ENCODE results near the gene TMEM184A.
"Not testable (repeated sequence)": the region's sequence is repeated elsewhere in the genome, so short reads cannot be mapped to it uniquely, and the experiment has no call there.

TMEM184A gene

DNA sequence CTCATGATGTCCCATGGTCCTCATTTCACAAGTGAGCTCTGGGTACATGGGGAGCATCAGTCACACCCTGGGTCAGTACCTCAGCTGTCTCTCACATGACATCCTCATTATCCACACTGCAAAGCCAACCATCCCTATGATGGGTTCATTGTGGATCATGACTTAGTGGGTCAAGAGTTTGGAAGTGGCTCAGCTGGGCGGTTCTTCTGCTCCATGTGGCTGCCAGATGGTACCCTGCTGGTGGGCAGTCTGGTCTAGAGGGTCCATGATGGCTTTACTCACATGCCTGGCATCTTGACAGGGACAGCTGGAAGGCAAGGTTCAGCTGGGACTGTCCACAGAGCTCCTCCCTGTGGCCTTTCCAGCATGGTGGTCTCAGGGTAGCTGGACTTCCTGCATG, 33.0 kb upstream of the TMEM184A start:
- no peak for DNase-seq

DNA sequence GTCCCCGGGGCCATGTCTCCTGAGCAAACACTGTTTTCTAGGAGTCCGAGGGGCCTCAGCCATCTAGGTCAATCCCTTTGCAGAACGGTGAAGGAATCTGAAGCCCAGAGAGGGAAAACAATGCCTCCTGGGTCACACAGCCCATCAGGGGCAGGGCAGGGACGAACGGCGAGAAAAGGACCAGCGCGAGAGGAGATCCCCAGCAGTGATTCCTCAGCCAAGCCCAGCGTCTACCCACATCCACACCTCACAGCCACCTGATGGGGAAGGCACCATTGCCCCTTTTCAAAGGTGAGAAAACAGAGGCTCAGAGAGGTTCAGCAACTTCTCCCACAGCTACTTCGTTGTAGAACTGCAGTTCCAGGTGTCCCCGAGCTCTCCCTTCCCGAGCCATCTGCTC, 31.7 kb upstream of the TMEM184A start:
- DNase-seq = no peak

DNA sequence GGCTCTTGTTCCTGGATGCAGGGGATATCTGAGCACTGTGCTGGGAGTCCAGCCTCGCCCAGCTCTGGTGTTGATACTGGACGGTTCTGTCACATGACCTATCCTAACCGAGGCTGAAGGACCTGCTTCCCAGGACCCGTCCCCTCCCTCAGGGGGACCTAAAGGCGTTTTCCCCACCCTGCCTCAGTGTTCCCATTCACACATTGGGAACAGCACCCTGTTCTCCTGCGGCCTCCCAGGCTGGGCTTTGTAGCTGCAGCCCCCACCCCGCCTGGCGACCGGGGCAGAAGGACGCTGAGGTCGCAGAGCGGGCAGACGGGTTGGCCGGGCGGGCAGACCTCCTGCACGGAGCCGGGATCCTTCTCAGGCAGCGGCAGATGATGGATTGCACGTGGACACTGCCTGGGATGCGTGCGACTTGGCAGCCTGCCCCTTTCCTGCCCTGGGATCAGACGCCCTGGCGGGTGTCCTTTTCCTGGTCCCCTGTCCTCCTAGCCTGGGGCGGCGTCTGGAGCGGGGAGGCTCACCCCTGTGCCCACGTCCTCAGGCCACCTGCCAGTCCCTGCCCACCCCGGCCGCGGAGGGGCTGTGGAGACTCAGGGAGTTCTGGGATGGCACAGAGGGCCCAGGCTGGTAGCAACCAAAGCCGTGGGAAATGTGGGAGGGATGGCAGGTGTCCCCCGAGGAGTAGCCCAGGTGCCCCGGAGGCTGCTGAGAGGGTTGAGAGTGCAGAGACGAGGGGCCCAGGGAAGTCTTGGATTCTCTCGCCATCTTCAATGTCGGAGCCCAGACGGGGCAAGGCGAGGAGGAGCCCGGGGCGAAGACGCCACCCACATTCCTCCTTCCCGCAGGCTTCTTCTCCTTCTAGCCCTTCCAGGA, 31.1 kb upstream of the TMEM184A start:
- DNase-seq = no peak

DNA sequence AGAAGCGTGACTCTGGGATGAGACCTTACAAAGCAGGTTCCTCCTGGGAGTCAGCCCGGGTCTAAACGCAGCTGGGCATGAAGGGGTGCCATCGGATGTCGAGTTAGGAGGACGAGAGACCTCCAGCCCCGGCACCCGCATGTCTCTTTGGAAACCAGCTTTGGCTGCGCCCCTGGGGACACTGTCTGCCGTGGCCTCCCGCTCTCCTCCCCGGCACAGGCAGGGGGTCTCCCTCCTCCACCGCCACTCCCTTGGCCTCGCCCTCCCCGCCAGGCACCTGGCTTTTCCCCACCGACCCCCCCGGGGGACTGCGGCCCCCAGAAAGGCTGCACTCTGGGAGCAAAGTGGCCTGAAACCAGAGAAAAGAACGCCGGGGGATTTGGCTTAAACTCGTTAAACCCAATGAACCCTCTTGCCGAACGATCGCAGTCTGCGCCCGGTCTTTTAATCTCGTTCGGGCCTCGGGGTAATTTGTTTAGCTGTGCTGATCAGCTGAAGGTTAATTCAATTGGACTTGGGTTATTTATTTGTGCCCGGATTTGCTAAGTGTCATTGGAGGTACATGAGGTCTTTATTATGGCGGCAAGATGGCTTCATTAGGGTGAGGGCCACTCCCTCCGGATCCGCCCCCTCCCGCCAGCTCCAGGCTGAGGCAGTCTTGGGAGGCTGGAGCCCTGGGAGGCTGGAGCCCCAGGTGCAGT, 30.3 kb upstream of the TMEM184A start:
- DNase-seq = no peak

DNA sequence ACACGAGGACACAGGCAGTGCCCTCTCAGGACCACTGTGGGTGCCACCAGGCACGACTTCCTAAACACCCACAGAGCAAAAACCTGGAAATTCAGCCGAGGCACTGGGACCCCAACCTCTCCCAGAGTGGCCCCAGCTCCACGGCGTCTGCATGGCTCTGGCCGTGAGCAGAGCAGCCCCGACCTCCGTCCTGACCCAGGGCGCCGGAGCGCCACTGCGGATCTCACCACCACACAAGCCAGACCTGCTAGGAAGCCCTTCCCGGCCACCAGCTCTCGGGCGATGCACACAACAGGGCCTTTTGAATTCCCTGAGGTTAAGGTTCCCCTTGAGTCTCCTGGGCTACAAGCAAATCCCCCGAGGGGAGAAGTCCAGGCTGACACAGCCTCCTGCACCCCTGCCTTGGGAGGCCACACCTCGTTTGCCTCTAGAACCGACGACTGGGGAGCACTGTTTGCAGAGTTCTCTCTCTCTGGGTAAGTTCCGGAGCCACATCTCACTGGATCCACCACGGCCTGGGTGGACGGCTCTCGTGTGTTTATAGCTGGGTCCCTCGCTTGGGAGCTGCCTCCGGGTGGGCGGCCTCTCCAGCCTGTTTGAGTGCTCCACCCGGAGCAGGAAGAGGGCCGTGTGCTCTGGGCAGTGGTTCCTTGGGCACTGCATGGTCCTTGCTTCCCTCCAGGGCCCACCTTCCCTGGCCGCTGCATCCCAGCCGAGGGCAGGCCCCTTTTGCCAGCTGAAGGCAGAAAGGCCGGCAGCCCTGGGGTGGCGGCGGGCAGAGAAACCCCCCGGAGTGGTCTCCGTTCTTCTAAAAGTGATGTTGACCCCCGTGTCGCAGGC, 29.4 kb upstream of the TMEM184A start:
- no peak for DNase-seq

DNA sequence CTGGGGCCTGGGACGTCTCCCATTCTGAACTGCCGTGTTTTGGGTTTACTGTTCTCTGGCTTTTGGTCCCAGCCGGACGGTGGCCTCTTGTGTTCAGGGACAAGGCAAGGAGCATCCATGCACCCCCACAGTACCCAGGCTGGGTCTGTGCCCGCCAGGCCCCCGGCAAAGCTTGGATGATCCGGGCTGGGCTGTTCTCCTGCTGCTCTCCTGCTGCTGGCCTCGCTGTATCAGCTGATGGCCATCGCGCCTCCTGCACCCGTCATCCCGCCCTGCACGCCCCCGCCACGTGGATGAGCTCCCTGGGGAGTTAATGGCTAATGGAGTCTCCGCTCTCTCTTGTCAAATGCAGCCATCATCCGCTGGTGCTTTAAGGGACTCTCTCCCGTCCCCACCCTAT, 28.7 kb upstream of the TMEM184A start:
- DNase-seq = no peak

DNA sequence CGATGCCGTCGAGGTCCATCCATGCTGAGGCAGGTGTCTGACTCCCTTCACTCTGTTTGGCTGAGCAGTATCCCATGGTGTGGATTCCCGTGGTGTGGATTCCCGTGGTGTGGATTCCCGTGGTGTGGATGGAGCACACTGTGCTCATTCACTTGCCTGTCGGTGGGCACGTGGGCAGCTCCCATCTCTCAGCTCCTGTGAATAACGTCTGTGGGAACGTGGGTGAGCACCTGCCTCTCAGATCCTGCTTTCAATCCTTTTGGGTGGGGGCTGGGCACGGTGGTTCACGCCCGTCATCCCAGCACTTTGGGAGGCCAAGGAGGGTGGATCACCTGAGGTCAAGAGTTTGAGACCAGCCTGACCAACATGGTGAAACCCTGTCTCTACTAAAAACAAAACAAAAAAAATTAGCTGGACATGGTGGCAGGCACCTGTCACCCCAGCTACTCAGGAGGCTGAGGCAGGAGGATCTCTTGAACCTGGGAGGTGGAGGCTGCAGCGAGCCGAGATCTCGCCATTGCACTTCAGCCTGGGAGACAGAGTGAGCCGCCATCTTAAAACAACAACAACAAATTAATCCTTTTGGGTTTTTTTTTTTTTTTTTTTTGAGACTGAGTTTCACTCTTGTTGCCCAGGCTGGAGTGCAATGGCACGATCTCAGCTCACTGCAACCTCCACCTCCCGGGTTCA, 27.4 kb upstream of the TMEM184A start:
- not testable (repeated sequence) for DNase-seq

DNA sequence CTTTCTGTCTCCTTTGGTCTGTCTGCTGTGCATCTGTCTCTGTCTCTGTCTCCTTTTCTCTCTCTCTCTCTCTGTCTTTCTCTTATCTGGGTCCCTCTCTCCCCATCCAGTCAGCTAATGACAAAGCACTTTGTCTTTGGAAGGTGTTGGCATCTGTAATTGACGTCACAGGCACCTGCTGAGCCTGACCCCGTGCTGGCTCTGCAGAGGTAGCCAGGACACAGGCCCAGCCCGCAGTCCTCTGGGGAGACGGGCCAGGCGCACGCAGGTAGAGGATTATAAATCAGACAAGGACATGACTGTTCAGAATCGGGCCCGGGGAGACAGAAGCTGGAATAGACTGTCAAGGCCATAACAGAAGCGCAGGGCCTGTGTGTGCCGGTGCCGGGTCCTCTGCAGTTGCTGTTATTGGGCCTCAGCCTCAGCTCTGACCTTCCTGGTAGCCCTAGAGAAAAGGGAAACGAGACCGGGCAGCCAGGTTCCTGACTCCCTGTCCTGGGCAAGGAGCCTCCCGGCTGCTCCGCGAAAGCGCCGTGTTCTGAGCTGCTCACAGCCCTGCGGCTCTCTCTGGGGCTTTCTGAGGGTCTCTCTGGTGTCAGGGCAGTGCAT, 24.5 kb upstream of the TMEM184A start:
- DNase-seq = no peak

DNA sequence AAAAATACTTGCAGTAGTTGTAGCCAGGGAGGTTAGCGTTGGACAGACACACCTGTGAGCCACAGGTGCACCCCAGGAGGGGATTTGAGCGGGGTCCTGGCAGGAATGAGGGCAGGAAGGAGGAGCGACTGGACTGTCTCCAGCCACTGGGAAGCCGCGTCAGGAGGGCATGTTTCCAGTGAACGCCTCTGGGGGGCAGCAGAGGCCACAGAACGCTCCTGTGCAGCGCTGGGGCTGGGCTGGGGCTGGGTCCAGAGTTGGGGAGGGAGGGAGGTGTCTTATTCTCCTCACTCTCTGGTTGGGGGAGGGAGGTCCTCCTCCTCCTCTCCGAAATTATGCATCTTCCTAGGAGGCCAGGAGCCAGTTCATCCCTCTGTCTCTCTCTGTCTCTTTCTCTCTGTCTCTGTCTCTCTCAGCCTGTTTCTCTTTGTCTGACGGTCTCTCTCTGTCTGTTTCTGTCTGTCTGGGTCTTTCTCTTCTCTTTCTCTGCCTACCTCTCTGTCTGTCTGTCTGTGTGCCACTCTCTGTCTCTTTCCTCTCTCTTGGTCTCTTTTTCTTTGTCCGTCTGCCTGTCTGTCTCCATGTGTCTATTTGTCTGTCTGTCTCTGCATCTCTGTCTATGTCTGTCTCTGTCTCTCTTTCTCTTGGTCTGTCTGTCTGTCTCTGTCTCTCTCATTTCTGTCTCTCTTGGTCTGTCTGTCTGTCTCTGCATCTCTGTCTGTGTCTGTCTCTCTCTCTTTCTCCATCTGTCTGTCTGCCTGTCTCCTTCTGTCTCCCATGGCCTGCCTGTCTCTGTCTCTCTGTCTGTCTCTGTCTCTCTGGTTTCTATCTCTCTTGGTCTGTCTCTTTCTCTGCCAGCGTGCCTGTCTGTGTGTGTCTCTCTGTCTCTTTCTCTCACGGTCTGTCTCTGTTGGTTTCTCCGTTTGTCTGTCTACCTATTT, 23.7 kb upstream of the TMEM184A start:
- peak; percentile 44 to 68 for DNase-seq

DNA sequence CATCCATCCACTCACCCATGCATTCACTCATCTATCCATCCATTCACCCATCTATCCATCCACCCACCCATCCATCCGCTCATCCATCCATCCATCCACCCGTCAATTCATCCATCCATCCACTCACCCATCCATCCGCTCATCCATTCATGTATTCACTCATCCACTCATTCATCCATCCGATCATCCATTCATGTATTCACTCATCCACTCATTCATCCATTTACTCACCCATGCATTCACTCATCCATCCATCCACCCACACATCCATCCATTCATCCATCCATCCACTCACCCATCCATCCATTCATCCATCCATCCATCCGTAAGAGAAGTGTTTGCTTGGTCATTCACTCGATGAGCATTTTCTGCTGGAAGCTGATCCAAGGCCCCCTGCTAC, 22.5 kb upstream of the TMEM184A start:
- no peak for DNase-seq

DNA sequence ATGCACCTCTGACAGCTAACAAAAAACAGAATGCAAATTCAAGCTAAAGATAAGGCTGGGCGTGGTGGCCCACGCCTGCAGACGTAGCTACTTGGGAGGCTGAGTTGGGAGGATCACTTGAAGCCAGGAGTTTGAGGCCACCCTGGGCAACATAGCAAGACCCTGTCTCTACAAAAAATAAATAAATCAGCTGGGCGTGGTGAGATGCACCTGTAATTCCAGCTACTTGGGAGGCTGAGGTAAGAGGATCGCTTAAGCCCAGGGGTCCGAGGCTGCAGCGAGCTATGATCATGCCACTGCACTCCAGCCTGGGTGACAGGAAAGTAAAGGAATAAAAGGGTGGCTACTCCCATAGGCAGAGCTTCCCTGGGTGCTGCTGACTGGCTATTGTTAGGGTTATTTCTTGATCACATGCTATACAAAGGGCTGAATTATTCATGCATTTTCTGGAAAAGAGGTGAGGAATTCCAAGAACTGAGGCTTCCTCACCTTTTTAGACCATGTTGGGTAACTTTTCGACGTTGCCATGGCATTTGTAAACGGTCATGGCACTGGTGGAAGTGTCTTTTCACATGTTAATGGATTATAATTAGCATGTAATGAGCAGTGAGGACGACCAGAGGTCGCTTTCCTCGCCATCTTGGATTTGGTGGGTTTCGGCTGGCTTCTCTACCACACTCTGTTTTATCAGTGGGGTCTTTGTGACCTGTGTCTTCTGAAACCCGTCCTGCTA, 20.7 kb upstream of the TMEM184A start:
- DNase-seq = no peak

DNA sequence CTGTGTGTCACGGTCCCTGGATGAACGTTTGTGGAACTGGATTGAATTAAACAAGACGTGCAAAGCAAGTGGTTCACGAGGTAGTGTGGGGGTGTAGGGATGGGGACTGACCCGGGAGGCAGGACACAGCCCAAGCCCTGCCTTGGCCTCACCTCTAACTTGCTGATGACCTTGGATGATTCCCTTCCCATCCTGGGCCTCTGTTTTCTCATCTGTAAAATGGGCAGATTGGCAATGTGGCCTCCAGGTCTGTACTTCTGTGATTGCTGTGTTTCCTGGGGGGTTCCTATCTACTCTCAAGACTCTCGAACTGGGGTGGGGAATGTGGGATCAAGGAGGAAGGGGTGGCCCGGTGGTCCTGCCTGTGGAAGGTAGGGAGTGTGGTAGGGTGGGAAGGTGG, 19.8 kb upstream of the TMEM184A start:
- DNase-seq = no peak

DNA sequence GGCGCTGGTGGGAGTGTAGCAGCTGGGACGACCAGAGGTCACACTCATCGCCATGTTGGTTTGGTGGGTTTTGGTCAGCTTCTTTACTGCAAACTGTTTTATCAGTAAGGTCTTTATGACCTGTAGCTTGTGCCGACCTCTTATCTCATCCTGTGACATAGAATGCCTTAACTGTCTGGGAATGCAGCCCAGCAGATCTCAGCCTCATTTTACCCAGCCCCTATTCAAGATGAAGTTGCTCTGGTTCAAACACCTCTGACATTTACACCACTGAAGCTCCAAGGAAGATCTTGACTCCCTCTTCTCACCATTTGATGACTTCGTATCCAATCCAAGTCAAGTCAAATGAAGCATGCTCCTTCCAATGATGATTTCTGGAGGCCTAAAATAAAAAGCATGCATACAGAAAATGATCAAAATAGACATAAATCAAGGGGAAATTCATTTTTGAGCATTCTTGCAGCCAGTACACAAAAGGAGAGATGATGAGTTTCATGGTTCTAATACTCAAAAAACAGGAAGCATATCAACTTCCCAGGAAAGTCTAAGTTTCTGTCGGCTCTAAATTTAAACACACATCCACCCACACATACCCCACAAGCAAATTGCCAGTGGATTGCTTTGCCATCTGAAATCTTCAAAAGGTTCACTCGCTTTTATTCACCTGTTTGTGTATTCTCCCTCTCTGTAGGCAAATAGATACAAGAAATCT, 16.3 kb upstream of the TMEM184A start:
- DNase-seq = no peak

DNA sequence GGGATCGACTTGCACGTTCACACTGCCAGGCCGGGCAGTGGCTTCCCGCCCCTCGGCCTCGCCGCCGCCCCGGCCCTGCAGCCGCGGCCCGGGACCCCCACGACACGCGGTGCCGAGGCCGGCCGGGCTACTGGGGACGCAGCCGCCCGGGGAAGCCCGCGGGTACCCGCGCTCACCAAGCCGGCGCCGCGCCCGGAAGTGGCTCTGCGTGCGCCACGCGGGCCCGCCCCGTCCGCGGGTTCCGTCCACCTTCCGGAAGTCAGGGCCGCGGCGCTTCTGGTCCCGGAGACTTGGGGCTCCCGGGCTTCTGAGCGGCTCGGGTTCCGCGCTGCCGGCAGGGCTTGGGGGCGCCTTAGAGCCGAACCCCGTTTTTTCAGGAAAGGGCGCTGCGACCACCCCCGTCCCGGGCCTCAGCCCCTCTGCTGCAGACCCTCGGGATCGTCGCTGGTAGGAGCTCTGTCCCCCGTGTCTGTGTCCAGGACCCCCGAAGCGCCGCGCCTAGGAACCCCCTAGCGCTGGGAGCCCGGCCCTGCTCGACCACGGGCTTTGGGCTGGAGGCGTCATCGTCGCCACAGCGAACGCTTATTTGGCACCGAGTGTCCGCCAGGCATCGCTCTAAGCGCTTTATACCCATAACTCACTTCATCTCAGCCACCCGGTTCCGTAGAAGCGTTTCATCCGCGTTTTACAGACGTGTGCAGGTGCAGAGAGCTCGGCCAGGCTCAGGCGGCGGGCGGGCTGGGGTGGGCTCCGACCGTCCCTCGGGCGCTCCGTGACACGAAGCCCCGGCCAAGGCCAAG, 14.0 kb upstream of the TMEM184A start, which contains the start of gene PSMG3:
Gene PSMG3, minus strand, starts transcription at position 200 of the 800 bp plus-strand sequence. CDS start 693 bp downstream, outside the sequence.
- DNase-seq = peak; percentile 79 to 89

DNA sequence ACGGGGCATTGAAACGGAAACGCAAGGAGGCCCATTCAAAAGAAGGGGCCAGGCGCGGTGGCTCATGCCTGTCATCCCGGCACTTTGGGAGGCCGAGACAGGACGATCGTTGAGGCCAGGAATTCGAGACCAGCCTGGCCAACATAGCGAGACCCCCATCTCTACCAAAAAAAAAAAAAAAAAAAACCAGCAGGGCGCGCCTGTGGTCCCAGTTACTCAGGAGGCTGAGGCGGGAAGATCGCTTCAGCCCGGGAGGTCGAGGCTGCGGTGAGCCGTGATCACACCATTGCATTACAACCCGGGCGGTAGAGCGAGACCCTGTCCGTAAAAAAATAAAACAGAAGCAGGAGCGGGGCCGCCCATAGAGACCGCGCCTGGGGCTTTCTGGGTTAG, 13.4 kb upstream of the TMEM184A start:
- no peak for DNase-seq

DNA sequence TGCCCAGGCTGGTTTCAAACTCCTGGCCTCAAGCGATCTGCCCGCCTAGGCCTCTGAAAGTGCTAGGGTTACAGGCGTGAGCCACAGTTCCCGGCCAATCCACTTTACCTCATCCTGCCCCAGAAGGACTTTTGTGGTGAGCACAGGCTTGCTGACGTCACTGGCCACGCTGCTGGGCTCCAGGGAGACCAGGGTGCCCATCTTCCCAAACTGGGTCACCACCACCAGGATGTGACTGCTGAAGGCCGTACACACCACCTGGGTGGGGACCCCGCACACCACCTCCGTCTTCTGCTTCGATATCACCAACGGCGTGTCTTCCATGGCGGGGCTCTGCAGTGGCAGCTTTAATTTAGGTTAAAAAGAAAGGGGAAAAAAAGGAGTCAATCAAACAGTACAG, 13.0 kb upstream of the TMEM184A start:
- peak; percentile 39 to 46 for DNase-seq

DNA sequence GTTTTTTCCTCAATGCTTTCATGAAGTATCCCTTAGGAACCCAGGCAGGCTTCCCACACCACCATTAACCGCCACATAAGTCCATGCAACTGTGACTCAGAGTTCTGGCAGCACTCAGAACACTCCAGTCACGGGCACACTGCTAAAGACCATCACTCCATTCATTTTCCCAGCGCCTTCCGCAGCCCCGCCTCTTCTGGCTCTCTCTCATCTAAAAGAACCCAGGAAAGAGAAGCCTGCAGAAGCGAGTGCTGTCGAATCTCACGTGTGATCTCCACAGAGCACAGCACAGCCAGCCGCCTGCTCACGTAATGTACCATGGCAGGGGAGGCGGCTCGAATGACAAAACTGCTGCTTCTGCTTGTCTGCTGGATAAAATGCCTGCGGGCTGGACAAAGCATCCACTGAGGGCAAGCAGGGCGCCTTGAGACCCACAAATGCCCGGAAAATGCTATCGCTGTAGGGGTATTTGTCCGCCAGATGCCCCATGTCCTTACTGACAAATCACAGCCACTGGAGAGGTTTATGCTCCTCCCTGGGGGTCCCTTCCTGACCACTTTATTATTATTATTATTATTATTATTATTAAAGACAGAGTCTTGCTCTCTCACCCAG, 12.0 kb upstream of the TMEM184A start:
- no peak for DNase-seq

DNA sequence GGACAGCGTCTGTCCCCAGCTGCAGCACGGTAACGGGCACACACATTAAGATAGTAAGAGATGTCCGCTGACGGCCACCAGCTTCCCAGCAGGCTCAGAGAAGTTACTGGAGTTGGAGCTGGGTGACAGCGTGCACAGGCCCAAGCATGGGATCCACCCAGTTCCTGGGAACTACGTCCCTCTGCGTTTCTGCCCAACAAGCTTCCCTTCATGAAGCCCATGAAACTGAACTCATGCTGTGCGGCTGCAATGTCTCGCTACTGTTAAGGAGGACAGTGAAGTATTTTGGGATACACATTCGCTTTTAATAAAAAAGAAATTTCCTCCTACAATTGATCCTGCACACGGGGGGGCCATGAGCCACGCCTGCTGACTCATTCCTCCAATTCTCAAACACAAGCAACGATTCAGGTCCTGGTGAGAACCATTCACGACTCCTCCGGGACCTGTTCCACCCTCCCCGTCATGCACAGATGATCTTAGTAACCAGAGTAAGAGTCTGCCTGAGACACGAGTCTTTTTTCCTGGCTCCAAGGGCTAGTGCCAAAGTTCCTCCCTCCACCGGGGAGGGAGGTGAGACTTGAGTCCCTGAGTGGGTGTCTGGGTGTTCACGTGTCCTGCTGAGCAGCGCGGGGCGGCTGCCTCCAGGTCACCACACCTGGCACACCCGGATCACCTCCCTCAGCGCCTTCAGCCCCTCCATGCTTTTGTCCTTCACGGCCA, 11.2 kb upstream of the TMEM184A start:
- no peak for DNase-seq
